HEK293 (cell line): ENCODE results near the gene MDFI.

Experiments
- BCL11A ChIP-seq: fragments of 450-650 bp; formaldehyde crosslinking; IDR thresholded peaks from 2 replicates; pipeline ENCODE4 v1.5.1; 2016; ENCODE audit warnings: low read depth, missing biosample characterization, missing genetic modification characterization
- TCF7L2 ChIP-seq: IDR thresholded peaks from 2 replicates; pipeline ENCODE4 v1.6.1; 2011; ENCODE audit warnings: low read depth, mild to moderate bottlenecking, inconsistent platforms, low read length, moderate library complexity, borderline replicate concordance
- ZNF112 ChIP-seq: fragments of 450-650 bp; formaldehyde crosslinking; IDR thresholded peaks from 2 replicates; pipeline ENCODE4 v1.5.0; 2017; ENCODE audit warnings: missing biosample characterization, missing genetic modification characterization
- ZNF266 ChIP-seq: fragments of 450-650 bp; formaldehyde crosslinking; IDR thresholded peaks from 2 replicates; pipeline ENCODE4 v1.5.1; 2016; ENCODE audit warnings: missing biosample characterization, missing genetic modification characterization, low read depth
- ZNF529 ChIP-seq: fragments of 450-650 bp; formaldehyde crosslinking; IDR thresholded peaks from 2 replicates; pipeline ENCODE4 v1.5.1; 2017; ENCODE audit warnings: missing genetic modification characterization, missing biosample characterization; ENCODE audit not compliant: insufficient replicate concordance
- TF ChIP-seq, protein P1 (sequence below): fragments of 450-650 bp; formaldehyde crosslinking; IDR thresholded peaks from 2 replicates; pipeline ENCODE4 v1.5.1; 2016; ENCODE audit warnings: missing biosample characterization, missing genetic modification characterization
- TF ChIP-seq, protein P2 (sequence below): fragments of 450-650 bp; formaldehyde crosslinking; optimal IDR thresholded peaks from 2 replicates; pipeline ENCODE3; 2016; ENCODE audit warnings: missing biosample characterization, mild to moderate bottlenecking, missing genetic modification characterization

- TF ChIP-seq, protein P1, sequence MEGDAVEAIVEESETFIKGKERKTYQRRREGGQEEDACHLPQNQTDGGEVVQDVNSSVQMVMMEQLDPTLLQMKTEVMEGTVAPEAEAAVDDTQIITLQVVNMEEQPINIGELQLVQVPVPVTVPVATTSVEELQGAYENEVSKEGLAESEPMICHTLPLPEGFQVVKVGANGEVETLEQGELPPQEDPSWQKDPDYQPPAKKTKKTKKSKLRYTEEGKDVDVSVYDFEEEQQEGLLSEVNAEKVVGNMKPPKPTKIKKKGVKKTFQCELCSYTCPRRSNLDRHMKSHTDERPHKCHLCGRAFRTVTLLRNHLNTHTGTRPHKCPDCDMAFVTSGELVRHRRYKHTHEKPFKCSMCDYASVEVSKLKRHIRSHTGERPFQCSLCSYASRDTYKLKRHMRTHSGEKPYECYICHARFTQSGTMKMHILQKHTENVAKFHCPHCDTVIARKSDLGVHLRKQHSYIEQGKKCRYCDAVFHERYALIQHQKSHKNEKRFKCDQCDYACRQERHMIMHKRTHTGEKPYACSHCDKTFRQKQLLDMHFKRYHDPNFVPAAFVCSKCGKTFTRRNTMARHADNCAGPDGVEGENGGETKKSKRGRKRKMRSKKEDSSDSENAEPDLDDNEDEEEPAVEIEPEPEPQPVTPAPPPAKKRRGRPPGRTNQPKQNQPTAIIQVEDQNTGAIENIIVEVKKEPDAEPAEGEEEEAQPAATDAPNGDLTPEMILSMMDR (tag by site-specific recombination) = no peak
- TF ChIP-seq ZNF266 (tag by site-specific recombination) (no peak), BCL11A (tag by site-specific recombination) (no peak), ZNF112 (tag by site-specific recombination) (no peak), ZNF529 (tag by site-specific recombination) (no peak), TCF7L2 (no peak)
- TF ChIP-seq, protein P2, sequence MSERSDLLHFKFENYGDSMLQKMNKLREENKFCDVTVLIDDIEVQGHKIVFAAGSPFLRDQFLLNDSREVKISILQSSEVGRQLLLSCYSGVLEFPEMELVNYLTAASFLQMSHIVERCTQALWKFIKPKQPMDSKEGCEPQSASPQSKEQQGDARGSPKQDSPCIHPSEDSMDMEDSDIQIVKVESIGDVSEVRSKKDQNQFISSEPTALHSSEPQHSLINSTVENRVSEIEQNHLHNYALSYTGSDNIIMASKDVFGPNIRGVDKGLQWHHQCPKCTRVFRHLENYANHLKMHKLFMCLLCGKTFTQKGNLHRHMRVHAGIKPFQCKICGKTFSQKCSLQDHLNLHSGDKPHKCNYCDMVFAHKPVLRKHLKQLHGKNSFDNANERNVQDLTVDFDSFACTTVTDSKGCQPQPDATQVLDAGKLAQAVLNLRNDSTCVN (tag by site-specific recombination) = no peak
Measured at GRCh38 chr6:41589636-41590622, 48.3 kb upstream of the MDFI start.
